PC-3 (cell line): ENCODE results near the gene GALNT18. TPM values are rescaled to one million over a fixed set of nuclear protein-coding genes. Genes with fewer than 3 reads are reported as not detected.

Experiments used
- ATAC-seq: fragments of 200-7000 bp; cut with Tn5 transposase; 2 replicates; pipeline ENCODE4 v1.9.1; 2020; ENCODE audit warnings: mild to moderate bottlenecking, moderate library complexity
- BruUV-seq: library from RNA; stranded (reverse); fragments of 400-500 nt; replicated peaks from 2 replicates; lab custom pipeline; 2021; lab: Mats Ljungman, UMichigan
- CTCF ChIA-PET: fragments of 300-600 bp; sonication (Branson Sonifier 250); formaldehyde crosslinking; loops from one replicate; lab custom pipeline; 2022; ENCODE audit warnings: antibody characterized with exemption; lab: Charles Lee
- POLR2A ChIA-PET: fragments of 300-600 bp; sonication (Branson Sonifier 250); formaldehyde crosslinking; loops from one replicate; lab custom pipeline; 2022; ENCODE audit warnings: antibody characterized with exemption; ENCODE audit not compliant: unreplicated experiment; lab: Charles Lee
- DNase-seq: peaks from one replicate; pipeline ENCODE4 v3.0.0-alpha.2; 2015
- H2AFZ ChIP-seq: fragments of 300-600 bp; sonication (generic); 2 replicates; pipeline ENCODE4 v1.6.0; 2016; ENCODE audit warnings: antibody characterized with exemption, low read length
- H3F3A ChIP-seq: fragments of 300-600 bp; sonication (generic); one replicate; pipeline ENCODE4 v1.6.0; 2017; ENCODE audit warnings: antibody characterized with exemption, low read length, control low read depth, mild to moderate bottlenecking; ENCODE audit not compliant: unreplicated experiment
- H3K27ac ChIP-seq: fragments of 300-600 bp; sonication (generic); 2 replicates; pipeline ENCODE4 v1.5.1; 2016; ENCODE audit warnings: mild to moderate bottlenecking, low read length
- H3K27me3 ChIP-seq: fragments of 300-600 bp; sonication (generic); 2 replicates; pipeline ENCODE4 v1.6.1; 2016; ENCODE audit warnings: low read length, mixed read lengths
- H3K36me3 ChIP-seq: fragments of 300-600 bp; sonication (generic); 2 replicates; pipeline ENCODE4 v1.6.1; 2016; ENCODE audit warnings: low read depth, mixed run types, low read length, mixed read lengths
- H3K4me1 ChIP-seq: fragments of 300-600 bp; sonication (generic); 2 replicates; pipeline ENCODE4 v1.5.1; 2016; ENCODE audit warnings: low read length; ENCODE audit not compliant: insufficient read depth
- H3K4me2 ChIP-seq: fragments of 300-600 bp; sonication (generic); 2 replicates; pipeline ENCODE4 v1.6.0; 2016; ENCODE audit warnings: low read length
- H3K4me3 ChIP-seq: fragments of 300-600 bp; sonication (generic); 2 replicates; pipeline ENCODE4 v1.5.1; 2016; ENCODE audit warnings: mild to moderate bottlenecking, low read length, mixed read lengths
- H3K79me2 ChIP-seq: fragments of 300-600 bp; sonication (generic); 2 replicates; pipeline ENCODE4 v1.6.1; 2017; ENCODE audit warnings: low read length, mixed read lengths
- H3K9ac ChIP-seq: fragments of 300-600 bp; sonication (generic); 2 replicates; pipeline ENCODE4 v1.6.0; 2016; ENCODE audit warnings: mild to moderate bottlenecking, low read length
- H3K9me2 ChIP-seq: fragments of 300-600 bp; sonication (generic); replicated peaks from 2 replicates; pipeline ENCODE4 v1.6.1; 2016; ENCODE audit warnings: mixed run types, low read length, mixed read lengths
- H3K9me3 ChIP-seq: fragments of 300-600 bp; sonication (generic); 2 replicates; pipeline ENCODE4 v1.6.1; 2016; ENCODE audit warnings: low read length, mixed read lengths
- H4K20me1 ChIP-seq: fragments of 300-600 bp; sonication (generic); 2 replicates; pipeline ENCODE4 v1.6.1; 2016; ENCODE audit warnings: low read length, mixed read lengths
- EZH2 ChIP-seq: fragments of 300-600 bp; sonication (generic); IDR thresholded peaks from one replicate; pipeline ENCODE4 v1.6.1; 2017; ENCODE audit warnings: antibody characterized with exemption, mild to moderate bottlenecking, low read length; ENCODE audit not compliant: unreplicated experiment
- EZH2phosphoT487 ChIP-seq: fragments of 300-600 bp; sonication (generic); IDR thresholded peaks from 2 replicates; pipeline ENCODE4 v1.6.1; 2018; ENCODE audit warnings: mild to moderate bottlenecking, antibody characterized with exemption, low read length, borderline replicate concordance
- intact Hi-C: fragments of 100-400 bp; cut with micrococcal nuclease; formaldehyde crosslinking; loops from 2 replicates; pipeline ENCODE4 v1.9.0; 2023
- total RNA-seq: library from RNA; depleted of rRNA; stranded (reverse); fragments of >200 nt; gene quantifications from 2 replicates; pipeline ENCODE4 v1.2.3, GENCODE V29; 2014
- TF ChIP-seq, protein P1 (sequence below): fragments of 300-600 bp; sonication (generic); conservative IDR thresholded peaks from 2 replicates; pipeline ENCODE4 v1.5.1; 2017; ENCODE audit warnings: antibody characterized with exemption, low read depth, mild to moderate bottlenecking, low read length

Gene GALNT18
- total RNA-seq, 1 experiment from 2014 or later = 34.5 TPM

DNA sequence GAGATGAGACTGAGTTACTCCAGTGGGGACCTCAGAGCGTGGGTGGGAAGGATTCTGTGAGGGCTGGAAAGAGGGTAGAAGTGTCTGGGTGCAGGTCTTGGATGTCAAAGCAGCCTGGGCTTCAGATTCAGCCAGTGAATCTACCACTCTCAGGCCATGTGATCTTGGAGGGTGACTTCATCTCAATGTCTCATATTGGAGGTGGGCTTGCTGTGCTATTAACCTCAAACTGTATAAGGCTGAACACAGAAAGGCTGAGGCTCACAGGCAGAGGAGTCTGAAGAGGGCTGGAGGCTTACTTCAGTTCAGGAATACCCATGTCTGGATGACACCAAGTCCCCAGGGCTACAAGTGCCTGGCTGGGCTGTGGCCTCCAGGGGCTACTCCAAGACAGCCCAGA is 332.1 kb downstream of the GALNT18 start:
- intact Hi-C loops = no loop called here
- H3K9me3 ChIP-seq = no peaks in the 10 kb centered on the region
- H4K20me1 ChIP-seq = no peaks in the 10 kb centered on the region
- no peak overlapping the region for H3K4me2 ChIP-seq
- ChIA-PET CTCF (no interaction called here), POLR2A (no interaction called here)
- ATAC-seq (no peak), DNase-seq (no peak)
- H3K79me2 ChIP-seq = no peaks in the 10 kb centered on the region
- H3K27me3 ChIP-seq = no peaks in the 10 kb centered on the region
- no peaks in the 10 kb centered on the region for H3K36me3 ChIP-seq
- H2AFZ ChIP-seq = no peak overlapping the region
- H3F3A ChIP-seq = no peaks in the 10 kb centered on the region
- H3K4me1 ChIP-seq = no peaks in the 10 kb centered on the region
- no peak for TF ChIP-seq EZH2phosphoT487
- no peak for TF ChIP-seq EZH2
- TF ChIP-seq, protein P1, sequence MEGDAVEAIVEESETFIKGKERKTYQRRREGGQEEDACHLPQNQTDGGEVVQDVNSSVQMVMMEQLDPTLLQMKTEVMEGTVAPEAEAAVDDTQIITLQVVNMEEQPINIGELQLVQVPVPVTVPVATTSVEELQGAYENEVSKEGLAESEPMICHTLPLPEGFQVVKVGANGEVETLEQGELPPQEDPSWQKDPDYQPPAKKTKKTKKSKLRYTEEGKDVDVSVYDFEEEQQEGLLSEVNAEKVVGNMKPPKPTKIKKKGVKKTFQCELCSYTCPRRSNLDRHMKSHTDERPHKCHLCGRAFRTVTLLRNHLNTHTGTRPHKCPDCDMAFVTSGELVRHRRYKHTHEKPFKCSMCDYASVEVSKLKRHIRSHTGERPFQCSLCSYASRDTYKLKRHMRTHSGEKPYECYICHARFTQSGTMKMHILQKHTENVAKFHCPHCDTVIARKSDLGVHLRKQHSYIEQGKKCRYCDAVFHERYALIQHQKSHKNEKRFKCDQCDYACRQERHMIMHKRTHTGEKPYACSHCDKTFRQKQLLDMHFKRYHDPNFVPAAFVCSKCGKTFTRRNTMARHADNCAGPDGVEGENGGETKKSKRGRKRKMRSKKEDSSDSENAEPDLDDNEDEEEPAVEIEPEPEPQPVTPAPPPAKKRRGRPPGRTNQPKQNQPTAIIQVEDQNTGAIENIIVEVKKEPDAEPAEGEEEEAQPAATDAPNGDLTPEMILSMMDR = no peak
- H3K9me2 ChIP-seq = no peaks in the 10 kb centered on the region
- no peak overlapping the region for H3K4me3 ChIP-seq
- no peak overlapping the region for H3K27ac ChIP-seq
- H3K9ac ChIP-seq = no peak overlapping the region
- BruUV-seq = no TSS peak

DNA sequence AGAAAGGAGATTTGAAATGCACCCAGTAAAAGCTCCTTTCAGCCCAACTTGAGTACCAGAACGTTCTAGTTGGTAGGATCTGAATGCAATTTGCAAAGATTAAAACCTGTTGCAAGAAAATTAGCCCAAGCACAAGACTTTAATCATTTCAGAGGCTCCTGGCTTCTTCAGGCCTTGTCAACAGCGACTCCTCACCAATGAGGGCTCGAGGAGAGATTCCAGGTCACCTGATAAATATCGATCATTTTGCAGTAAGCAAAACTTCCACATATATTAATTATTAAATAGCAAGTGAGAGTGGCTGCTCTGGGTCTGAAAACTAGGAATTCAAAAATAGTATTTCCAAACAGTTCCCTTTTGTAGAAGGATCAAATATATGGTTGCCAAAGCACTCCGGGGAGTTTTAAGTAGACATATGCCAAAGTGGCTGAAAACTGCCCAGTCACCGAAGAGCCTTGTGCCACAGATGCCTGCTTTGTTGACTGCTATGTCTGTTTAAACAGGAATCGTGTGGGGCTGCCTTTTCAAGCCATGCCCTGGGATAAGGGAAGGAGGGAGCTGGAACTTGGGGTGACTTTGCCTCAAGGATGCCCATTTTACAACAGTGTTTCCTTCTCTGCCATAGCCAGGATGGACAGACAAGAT is 332.7 kb downstream of the GALNT18 start:
- POLR2A ChIA-PET = no interaction called here
- Histone ChIP-seq H3K4me1 (no peaks in the 10 kb centered on the region), H3K9me2 (no peaks in the 10 kb centered on the region), H3F3A (no peaks in the 10 kb centered on the region), H3K4me3 (no peak overlapping the region), H3K4me2 (no peak overlapping the region), H3K79me2 (no peaks in the 10 kb centered on the region), H4K20me1 (no peaks in the 10 kb centered on the region), H3K36me3 (no peaks in the 10 kb centered on the region), H3K9me3 (no peaks in the 10 kb centered on the region), H3K9ac (no peak overlapping the region), H3K27me3 (no peaks in the 10 kb centered on the region), H3K27ac (no peak overlapping the region), H2AFZ (no peak overlapping the region)
- no TSS peak for BruUV-seq
- intact Hi-C loops = no loop called here
- no peak for ATAC-seq
- DNase-seq = no peak
- no peak for TF ChIP-seq EZH2
- TF ChIP-seq, protein P1 = no peak
- TF ChIP-seq EZH2phosphoT487 = no peak
- CTCF ChIA-PET = no interaction called here

DNA sequence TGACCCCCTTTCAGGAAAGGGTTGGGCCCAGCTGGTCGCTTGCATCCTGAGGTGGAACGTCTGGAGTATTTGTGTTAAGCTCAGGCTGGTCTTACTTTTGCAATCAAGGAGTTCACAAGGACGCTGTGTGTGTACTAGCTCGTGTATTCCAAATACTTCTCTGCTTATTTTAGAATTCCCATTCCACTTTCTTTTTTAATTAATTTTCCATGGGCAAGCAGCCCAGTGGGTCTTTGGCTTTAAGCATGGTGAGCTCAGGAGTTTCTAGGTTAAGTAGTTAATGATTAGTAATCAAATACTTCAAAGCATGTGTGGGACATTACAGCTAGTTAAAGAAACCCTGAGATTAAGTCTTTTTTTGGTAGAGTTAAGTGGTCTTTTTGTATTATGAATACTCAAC is 337.3 kb downstream of the GALNT18 start:
- intact Hi-C loops = no loop called here
- Histone ChIP-seq H2AFZ (no peak overlapping the region), H3K27me3 (no peaks in the 10 kb centered on the region), H3K4me2 (no peak overlapping the region), H3K27ac (no peak overlapping the region), H3K4me1 (peaks cover 11% of the 10 kb centered on the region), H3K36me3 (no peaks in the 10 kb centered on the region), H3K4me3 (no peak overlapping the region), H3K9me3 (no peaks in the 10 kb centered on the region), H3K9me2 (no peaks in the 10 kb centered on the region), H3F3A (no peaks in the 10 kb centered on the region), H3K9ac (no peak overlapping the region), H3K79me2 (no peaks in the 10 kb centered on the region), H4K20me1 (no peaks in the 10 kb centered on the region)
- TF ChIP-seq, protein P1 = no peak
- TF ChIP-seq EZH2 (no peak), EZH2phosphoT487 (no peak)
- ChIA-PET POLR2A (no interaction called here), CTCF (no interaction called here)
- ATAC-seq (no peak), DNase-seq (no peak)
- no TSS peak for BruUV-seq
